NCI-H2196 treated with DMSO at 0.1 percent for 48 hours (cell line): Measurements from ENCODE around the gene TMOD1.
"Not testable (repeated sequence)": the region's sequence is repeated elsewhere in the genome, so short reads cannot be mapped to it uniquely, and the experiment has no call there.

ENCODE experiments used
- DNase-seq: peaks from one replicate; lab custom pipeline; 2025; ENCODE audit not compliant: unreplicated experiment; lab: John Stamatoyannopoulos, UW

TMOD1 gene

GRCh38 chr9:97592126-97592525 is 90.7 kb downstream of the TMOD1 start:
- no peak for DNase-seq

- no peak for DNase-seq
These were observed 92.5 kb downstream of the TMOD1 start for GRCh38 chr9:97593960-97594359.

GRCh38 chr9:97594381-97594921 is 93.0 kb downstream of the TMOD1 start:
- DNase-seq, result no peak

GRCh38 chr9:97596906-97597305 is 95.4 kb downstream of the TMOD1 start:
- DNase-seq, result no peak

- peak; percentile 65 for DNase-seq
These were observed 97.2 kb downstream of the TMOD1 start for GRCh38 chr9:97598461-97599288.

- DNase-seq, result no peak
These were observed 97.9 kb downstream of the TMOD1 start for GRCh38 chr9:97599314-97599846.

- no peak for DNase-seq
These were observed 99.2 kb downstream of the TMOD1 start for GRCh38 chr9:97600531-97601227.

GRCh38 chr9:97601228-97601898 is 99.9 kb downstream of the TMOD1 start:
- no peak for DNase-seq

GRCh38 chr9:97602430-97602829 is 101.0 kb downstream of the TMOD1 start:
- DNase-seq, result no peak

GRCh38 chr9:97604901-97605645 is 103.6 kb downstream of the TMOD1 start:
- no peak for DNase-seq

- peak; percentile 14 for DNase-seq
These were observed 114.1 kb downstream of the TMOD1 start for GRCh38 chr9:97615439-97616072.

- DNase-seq, result no peak
These were observed 116.5 kb downstream of the TMOD1 start for GRCh38 chr9:97617939-97618416.

- DNase-seq, result not testable (repeated sequence)
These were observed 118.6 kb downstream of the TMOD1 start for GRCh38 chr9:97620063-97620462.

- DNase-seq, result not testable (repeated sequence)
These were observed 121.0 kb downstream of the TMOD1 start for GRCh38 chr9:97622483-97622882.

GRCh38 chr9:97623946-97624345 is 122.5 kb downstream of the TMOD1 start:
- DNase-seq, result no peak

- DNase-seq, result no peak
These were observed 124.2 kb downstream of the TMOD1 start for GRCh38 chr9:97625620-97626019.

GRCh38 chr9:97627624-97628023 is 126.2 kb downstream of the TMOD1 start:
- DNase-seq, result no peak

GRCh38 chr9:97628668-97629067 is 127.2 kb downstream of the TMOD1 start:
- no peak for DNase-seq

- no peak for DNase-seq
These were observed 127.7 kb downstream of the TMOD1 start for GRCh38 chr9:97629156-97629555.

- DNase-seq, result no peak
These were observed 129.1 kb downstream of the TMOD1 start for GRCh38 chr9:97630591-97630990.
